Fibroblast of skin of right biceps (primary cell): ENCODE measurements around the gene SEMG1.

Experiments used
- DNase-seq: peaks from one replicate; pipeline ENCODE4 v3.0.0-alpha.2; 2013

SEMG1 gene, protein sequence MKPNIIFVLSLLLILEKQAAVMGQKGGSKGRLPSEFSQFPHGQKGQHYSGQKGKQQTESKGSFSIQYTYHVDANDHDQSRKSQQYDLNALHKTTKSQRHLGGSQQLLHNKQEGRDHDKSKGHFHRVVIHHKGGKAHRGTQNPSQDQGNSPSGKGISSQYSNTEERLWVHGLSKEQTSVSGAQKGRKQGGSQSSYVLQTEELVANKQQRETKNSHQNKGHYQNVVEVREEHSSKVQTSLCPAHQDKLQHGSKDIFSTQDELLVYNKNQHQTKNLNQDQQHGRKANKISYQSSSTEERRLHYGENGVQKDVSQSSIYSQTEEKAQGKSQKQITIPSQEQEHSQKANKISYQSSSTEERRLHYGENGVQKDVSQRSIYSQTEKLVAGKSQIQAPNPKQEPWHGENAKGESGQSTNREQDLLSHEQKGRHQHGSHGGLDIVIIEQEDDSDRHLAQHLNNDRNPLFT

DNA sequence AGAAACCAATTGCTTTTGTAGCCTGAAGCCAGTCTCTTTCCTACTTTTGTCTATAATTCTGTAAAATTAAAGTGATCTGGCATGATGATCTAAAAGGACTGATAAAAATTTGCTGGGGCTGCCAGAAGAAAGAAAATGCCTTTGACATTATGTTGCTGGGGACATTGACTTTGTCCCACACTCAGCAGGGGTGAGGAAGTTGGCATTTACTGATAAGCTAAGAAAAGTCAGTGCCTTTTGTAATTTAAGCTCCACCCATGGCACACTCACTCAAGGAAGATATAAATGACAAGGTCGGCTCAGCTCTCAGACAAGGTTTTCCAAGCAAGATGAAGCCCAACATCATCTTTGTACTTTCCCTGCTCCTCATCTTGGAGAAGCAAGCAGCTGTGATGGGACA lies at the start of gene SEMG1:
Gene SEMG1 (plus strand): TSS at position 309 of the 400 bp plus-strand sequence. CDS start 21 bp downstream, at position 330.
- DNase-seq: no peak

DNA sequence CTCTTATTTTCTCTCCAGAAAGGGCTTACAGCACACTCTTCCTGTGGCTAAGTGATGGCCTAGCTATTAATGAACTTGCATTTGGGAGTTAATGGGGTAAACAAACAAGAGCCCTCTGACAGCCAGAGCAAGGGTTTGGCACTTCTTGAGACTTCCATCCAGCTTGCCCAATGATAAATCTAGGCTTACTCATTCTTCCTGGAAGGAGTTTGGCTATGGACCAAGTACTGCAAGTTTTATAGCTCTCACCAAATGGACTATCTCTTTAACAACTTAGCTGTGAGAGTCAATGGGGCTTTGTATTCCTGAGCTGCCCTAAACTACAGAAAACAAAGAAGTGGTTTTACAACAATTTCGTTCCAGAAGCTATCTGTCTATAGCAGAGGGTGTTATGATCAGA lies 48.9 kb upstream of the SEMG1 start:
- peak; percentile 71 for DNase-seq

DNA sequence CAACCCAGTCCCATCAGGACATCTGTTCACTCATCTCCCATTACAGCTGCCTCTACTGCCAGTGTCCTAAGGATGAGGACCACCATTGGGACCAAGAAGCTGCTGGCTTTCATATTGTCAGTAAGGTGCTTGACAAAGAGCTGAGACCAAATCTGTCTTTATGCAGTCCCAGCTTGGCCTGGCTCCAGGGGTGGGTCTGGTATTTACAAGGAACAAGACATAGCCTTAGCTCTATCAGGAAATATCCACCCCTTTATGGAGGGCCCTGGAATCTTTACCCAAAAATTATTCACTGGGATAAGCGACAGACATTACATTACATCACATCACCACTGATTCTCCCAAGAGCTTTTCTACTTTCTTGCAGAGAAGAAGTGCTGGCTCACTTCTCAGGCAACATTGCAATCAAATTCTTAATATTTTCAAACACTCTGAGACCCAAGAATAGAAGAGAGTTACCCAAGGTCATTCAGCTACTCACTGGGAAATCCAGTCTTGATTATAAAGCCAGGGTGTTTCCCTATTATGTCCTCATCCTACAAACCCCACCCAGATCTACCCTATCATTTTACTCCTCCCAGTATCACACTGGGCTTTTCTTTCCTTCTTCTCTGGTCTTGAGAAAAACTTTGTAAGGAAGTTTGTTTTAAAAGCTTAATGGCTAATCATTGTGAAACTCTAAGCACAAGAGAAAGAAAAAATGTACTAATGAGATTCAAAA lies 43.6 kb upstream of the SEMG1 start:
- no peak for DNase-seq

DNA sequence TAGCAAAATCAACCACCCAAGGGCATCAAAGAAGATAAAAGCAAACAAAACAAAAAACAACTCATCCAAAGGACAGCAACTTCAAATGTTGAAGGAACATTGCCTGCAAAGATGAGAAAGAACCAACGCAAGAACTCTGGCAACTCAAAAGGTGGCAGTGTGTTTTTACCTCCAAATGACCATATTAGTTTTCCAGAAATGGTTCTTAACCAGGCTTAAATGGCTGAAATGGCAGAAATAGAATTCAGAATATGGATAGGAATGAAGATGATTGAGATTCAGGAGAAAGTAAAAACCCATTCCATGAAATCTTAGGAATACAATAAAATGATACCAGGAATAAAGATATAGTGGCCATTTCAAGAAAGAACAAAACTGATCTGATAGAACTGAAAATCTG lies 41.9 kb upstream of the SEMG1 start:
- DNase-seq: no peak

DNA sequence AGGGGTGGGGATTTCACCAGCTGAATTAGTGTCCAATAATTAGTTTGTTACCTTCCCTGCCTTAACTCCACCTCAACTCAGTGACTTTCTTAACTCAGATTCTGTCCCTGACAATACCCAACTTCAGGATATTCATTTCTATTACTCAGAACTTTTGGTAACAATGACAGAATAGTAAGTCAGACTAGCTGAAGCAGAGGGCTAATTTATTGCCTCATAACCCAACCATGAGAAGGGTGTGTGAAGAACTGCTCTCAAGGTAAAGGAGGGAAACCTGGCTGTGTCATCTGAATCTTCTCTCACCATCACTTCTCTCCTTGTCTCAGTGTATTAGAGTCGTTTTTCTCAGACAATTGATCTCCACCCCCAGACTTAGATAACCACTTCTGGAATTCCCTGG lies 33.3 kb upstream of the SEMG1 start:
- no peak for DNase-seq

DNA sequence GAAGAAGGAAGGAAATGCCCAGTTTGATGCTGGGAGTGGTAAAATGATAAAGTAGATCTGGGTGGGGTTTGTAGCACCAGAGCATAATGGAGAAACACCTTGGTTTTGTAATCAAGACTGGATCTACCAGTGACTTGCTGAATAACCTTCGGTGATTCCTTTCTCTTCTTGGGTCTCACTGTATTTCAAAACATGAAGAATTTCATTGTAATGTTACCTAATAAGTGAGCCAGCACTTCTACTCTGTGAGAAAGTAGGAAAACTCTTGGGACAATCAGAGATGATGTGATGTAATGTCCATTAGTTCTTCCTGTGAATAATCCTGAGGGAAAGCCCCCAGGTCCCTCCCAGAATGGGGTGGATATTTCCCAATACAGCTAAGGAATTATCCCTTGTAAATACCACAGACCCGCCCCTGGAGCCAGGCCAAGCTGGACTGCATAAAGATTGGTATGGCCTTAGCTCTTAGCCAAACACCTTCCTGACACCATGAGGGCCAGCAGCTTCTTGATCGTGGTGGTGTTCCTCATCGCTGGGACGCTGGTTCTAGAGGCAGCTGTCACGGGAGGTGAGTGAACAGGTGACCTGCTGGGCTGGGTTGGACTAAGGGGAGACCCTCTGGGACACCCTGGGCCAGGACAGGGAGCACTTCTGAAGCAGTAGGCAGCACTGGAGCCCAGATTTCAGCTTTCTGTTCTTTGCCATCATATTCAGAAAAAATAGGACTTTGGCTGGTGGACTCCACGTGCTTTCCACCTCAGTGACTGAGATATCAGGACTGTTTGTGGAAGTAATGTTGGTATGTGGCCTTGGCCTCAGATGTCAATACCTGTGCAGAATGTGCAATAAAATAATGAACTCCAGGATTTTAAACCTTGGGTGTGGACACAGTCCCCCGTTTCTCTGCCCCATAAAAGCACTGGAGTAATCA lies 32.1 kb upstream of the SEMG1 start, which contains the start of gene PI3:
Gene PI3 (plus strand): TSS at position 469 of the 931 bp plus-strand sequence. CDS start 21 bp downstream, at position 490.
- peak; percentile 2 for DNase-seq

DNA sequence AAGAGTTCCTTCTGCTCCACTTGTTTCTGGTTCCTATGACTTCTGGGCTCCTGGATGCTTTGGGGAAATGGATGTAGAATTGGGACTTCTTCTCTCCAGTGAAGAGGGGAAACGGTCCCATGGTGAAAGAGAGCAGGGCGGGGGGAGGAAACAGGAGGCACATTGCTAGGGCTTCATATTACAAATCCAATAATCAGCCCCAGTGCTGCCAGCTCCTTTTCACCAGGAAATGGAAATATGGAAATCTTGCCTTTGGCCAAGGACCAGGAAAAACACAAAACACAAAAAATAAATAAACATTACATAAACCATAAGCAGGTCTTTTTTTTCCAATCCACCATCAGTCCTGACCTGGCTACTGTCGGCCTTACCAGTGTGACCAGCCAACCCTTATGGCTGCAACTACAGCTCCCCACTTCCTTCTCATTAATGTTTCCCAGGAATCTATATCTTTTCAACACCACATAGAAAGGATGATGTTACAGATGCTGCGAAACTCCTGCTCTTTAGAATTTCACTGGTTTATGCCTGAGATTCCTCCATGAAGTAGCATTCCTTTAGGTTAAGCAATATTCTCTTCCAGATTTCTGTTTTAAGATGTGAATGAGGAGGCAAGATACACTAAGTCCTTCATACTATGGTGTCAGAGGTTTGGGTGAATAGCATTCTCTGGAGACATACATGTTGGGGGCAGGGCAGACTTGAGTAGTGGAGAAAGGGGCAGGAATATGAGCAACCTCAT lies 30.1 kb upstream of the SEMG1 start:
- no peak for DNase-seq

DNA sequence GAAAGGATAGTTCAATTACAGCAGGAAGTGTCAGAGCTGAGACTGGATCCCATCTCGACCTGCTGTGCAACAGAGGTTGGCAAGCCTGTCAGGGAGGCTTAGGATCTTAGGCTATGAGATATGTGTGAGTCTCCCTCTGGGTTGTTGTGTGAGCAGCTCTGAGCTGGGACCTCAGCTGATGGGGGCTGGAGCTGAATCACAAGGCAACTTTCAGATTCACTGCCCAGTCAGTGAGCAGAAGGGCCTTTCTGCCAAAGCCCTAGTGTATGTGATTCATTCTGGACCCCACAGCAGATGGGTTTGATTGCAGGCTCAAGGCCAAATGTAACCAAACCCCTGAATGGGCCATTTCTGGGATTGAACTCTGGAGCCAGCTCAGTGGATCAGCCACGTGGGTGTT lies 27.7 kb upstream of the SEMG1 start:
- DNase-seq: no peak

DNA sequence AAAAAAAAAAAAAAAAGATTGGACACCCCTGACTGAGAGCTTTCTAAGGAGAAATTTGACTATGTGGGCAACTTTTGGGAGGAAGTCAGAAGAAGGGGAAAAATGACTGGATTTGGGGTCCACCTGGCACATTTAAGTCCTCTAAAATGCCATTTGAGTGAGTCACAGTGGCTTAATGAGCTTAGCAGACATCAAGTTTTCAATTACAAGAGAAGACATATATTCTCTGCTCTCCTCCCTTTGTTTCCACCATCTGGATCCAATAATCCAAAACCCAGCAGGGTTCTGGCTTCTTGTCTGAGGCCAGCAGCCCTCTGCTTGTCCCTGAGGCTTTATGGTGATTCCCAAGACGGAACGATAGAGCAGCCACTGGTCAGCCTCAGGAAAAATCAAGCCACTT lies 25.2 kb upstream of the SEMG1 start:
- DNase-seq: peak; percentile 59

DNA sequence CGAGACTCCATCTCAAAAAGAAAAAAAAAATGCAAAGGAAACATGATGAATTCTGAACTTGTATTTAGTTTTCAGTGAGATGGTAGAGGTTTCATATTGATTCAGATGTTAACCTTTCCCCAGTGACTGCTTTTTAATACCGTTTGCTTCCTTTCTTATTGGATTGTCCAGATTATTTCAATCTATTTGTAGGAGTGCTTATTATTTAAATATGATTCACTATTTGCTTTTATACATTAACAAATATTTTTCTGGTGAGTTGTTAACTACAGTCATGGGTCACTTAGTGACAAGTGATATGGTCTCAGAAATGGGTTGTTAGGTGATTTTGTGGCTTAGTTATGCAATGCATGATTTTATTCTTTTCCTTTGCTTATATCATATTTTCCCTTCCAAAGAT lies 23.7 kb upstream of the SEMG1 start:
- DNase-seq: no peak

DNA sequence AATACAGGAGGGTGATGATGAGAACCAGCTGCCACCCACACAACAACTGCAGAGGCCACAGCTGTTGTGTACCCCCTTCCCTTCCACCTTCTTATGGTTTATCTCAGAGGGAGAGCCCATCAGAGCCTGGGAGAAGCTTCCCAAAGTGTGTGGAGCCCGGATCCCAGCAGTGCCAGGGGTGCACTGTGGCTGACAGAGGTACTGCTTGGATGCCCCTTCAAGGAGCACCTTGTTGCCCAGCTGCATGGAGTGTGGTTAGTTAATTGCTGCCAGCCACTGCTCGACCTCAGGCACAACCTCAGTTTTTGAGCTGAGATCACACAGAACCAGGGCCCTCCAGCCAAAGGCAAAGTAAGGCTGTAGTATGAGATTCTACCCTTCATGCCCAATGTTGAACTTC lies 19.1 kb upstream of the SEMG1 start:
- DNase-seq: no peak

DNA sequence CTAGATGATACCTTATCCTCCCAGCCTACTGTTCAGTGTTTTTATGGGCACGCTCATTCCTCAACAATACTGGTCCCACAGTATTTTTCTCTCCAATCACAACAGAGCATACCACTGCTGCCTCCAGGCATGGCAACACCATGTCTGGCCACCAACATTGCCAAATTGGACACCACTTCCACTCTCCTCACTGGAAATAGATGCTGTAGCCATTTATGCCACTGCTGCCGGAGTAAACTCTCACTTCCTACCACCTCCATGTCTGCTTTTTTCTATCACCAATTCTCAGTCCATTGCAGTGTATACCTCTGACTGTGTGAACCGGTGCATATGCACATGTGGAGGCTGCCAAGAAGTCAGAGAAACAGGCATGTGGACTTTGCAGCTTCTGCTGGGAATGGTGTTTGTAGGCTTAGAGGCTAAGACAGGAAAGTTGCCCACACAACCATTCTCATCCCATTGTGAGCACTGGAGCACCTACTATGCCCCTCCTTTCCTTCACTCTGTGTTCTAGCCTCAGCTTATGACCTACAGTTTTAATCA lies 17.7 kb upstream of the SEMG1 start:
- no peak for DNase-seq

DNA sequence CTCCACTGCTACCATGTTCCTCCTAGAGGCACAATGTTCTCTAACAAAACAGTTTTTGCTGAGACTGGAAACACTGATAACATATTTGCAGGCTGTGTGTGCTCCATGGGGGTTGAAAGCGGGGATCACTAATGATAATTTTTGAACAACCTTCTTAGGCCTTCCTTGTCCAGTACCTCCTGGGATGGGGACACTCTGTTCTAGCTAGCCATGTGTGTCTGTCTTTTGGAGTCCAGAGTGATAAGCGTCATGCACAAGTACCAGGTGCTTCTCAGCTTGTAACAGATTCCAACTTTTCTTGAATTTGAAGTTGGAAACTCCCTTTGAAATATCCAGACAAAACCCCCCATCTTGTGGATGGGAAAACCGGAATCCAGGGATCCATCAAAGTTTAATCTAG lies 17.0 kb upstream of the SEMG1 start:
- no peak for DNase-seq

DNA sequence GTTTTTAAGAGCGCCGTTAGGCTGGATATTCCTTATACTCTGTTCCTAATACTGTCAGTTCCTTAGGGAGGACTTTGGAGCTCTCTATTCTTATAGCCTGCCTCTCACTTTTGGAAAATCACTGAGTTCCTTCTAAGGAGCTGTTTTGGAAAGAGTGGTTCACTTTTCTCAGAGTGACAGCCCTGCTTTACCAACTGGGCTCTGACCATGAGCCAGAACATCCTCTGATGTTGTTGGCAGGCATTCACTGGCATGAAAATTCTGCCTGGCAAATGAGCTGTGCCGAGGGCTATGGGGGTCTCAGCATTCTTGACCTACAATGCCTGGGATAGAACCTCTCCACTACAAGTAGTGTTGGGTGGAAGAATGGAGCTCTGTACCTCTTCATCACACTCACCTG lies 14.9 kb upstream of the SEMG1 start:
- no peak for DNase-seq

DNA sequence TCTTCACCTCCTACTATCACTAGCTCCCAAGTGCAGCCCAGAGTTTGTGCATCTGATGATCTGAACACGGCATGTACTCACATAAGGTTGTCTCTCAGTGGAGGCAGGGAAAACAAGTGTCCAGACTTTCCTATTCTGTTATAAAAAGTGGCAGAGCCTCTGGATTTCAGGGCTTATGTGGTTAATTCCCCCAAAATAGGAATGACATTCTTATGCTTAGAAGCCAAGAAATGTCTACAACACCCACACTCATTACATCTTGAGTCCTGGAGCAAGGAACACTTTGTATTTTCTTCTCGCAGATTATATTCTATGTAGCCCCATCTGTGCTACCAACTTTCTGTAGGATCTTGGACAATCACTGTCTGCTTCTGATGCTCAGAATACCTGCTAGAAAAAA lies 13.5 kb upstream of the SEMG1 start:
- DNase-seq: no peak

DNA sequence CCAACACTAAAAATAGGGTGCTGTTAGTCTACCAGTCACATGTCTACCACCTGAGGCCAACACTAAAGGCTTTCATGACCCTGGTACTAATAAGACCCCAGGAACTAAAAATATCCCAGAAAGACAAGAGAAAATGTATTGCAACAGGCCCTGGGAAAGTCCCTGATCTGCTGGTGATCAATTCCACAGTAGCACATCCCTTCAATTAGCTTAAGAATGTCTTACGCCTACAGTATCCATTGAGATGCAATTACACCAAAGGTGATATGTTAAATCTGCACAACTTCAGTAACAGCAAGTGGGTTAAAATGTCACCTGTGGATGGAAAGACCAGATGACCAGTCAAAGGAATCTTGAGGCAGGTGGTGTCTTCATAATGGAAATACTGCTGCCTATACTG lies 3.1 kb downstream of the SEMG1 start:
- DNase-seq: no peak

DNA sequence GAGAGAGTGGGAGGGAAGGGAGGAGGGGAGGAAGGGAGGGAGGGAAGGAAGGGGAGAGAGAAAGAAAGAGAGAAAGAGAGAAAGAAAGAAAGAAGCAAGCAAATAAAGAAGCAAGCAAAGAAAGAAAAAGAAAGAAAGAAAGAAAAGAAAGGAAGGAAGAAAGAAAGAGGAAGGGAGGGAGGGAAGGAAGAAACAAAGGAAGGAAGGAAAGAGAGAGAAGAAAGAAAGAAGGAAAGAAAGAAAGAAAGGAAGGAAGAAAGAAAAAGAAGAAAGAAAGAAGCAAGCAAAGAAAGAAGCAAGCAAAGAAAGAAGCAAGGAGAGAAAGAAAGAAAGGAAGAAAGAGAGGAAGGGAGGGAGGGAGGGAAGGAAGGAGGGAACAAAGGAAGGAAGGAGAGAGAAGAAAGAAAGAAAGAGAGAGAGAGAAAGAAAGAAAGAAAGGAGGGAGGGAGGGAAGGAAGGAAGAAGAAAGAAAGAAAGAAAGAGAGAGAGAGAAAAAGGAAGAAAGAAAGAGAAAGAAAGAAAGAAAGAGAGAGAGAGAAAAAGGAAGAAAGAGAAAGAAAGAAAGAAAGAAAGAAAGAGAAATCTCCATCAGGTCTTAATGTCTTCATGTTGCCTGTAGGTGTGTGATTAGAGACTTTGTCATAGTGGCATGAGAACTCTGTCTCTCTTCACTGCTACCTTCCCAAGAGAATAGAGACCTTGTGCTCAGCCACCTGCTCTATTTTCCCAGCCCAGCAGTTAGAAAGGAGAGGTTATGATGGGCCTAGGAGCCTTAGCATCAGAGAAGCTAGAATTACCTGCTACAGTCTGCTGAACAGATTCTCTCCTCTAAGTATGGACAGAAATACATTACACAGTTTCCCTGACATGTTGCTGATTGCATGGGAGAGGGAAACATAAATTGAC lies 5.0 kb downstream of the SEMG1 start:
- no peak for DNase-seq

DNA sequence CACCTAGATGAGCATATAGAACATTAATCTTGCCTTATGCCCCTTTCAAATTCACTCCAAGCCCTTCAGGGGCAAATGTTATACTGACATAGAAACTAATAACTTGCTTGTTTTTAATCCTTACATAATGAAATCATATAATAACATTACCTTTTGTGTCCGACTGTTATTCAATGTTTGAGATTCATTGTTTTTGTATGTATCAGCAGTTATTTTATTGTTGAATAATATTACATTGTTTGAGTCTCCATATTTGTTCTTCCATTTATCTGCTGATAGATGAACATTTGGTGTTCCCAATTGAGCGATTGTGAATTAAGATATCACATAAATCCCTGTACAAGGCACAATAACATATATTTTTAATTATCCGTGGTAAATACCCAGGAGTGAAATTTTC lies 6.0 kb downstream of the SEMG1 start:
- DNase-seq: no peak

DNA sequence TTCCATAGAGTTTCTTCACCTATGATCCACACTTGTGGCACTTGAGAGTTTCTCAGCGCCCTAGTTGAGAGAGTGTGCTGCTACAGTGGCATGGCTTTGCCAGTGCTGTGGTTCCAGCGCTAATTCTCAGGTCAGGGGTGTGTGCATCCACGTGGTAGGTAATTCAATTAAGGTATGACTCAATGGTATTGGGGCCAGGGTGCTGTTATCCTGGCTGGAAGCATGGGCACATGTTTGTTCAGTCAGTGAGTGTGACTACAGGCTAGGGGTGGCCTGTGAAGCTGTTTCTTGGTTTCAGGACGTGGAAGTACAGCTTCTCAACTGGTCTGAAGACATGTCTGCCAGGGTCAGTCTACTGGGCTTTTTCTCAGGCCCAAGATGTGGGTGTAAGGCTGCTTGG lies 11.3 kb downstream of the SEMG1 start:
- DNase-seq: no peak

DNA sequence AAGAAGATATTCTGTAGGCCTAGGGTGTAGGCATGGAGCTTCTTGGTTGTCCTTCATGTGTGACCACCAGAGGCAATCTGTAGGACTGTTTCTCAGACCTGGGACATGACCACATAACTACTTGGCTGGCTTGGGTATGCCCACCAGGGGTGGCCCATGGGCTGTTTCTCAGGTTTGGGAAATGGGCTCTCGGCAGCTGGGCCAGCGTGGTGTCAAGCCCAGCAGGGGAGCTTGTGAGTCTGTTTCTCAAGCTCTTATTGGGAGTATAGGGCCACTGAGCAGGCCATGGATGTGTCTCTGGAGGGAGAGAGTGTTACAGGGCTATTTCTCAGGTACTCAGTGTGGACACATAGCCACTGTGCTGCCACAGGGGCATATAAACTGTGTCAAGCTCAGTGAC lies 11.8 kb downstream of the SEMG1 start:
- DNase-seq: no peak

DNA sequence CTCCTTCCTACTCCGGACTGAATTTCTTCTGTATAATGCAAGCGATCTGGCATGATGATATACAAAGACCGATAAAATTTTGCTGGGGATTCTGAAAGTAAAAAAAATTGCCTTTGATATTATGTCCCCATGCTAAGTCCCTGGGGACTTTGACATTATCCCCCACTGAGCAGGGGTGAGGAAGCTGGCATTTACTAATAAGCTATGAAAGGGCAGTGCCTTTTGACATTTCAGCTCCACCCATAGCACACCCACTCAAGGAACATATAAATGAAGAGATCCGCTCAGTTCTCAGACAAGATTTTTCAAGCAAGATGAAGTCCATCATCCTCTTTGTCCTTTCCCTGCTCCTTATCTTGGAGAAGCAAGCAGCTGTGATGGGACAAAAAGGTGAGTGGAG lies 14.2 kb downstream of the SEMG1 start, which contains the start of gene SEMG2:
Gene SEMG2 (plus strand): TSS at position 298 of the 400 bp plus-strand sequence. CDS start 17 bp downstream, at position 315.
- no peak for DNase-seq
